AG08395 (cell line): ENCODE data around the gene ANKRD66.

ENCODE experiments used
- DNase-seq: peaks from one replicate; pipeline ENCODE4 v3.0.0; 2012; ENCODE audit warnings: mixed read lengths, low spot score

The ANKRD66 gene

GRCh38 chr6:46790355-46790874 is 43.7 kb downstream of the ANKRD66 start:
- no peak for DNase-seq

- DNase-seq: no peak
These were observed 45.9 kb downstream of the ANKRD66 start for GRCh38 chr6:46792635-46793034.

- no peak for DNase-seq
These were observed 46.4 kb downstream of the ANKRD66 start, which contains the start of gene MEP1A for GRCh38 chr6:46793138-46793537. Gene MEP1A (plus strand): TSS chr6:46793389. CDS start chr6:46793399, 10 bp downstream.

GRCh38 chr6:46794068-46794467 is 47.3 kb downstream of the ANKRD66 start:
- no peak for DNase-seq

- no peak for DNase-seq
These were observed 49.1 kb downstream of the ANKRD66 start for GRCh38 chr6:46795816-46796215.

GRCh38 chr6:46796848-46797580 is 50.3 kb downstream of the ANKRD66 start:
- DNase-seq: no peak

GRCh38 chr6:46799657-46800056 is 52.9 kb downstream of the ANKRD66 start:
- no peak for DNase-seq

- DNase-seq: no peak
These were observed 62.1 kb downstream of the ANKRD66 start for GRCh38 chr6:46808806-46809205.
